ENCODE measurements around the gene TULP4.
"Not testable (repeated sequence)": the region's sequence is repeated elsewhere in the genome, so short reads cannot be mapped to it uniquely, and the experiment has no call there.

GRCh38 chr6:158302195-158302796, 10.0 kb upstream of the TULP4 start:
- TF ChIP-seq POLR2A, CTCF (IDR thresholded peaks at IDR 0.05): not testable (repeated sequence)
